HG02798 (cell line): ENCODE data around the gene ERI3.

Experiments used
- ATAC-seq: cut with Tn5 transposase; IDR thresholded peaks from one replicate; pipeline ENCODE4 v1.9.1; 2021; ENCODE audit warnings: mild to moderate bottlenecking; ENCODE audit not compliant: unreplicated experiment, poor library complexity

The ERI3 gene

GRCh38 chr1:44318097-44319088 is 36.7 kb downstream of the ERI3 start:
- no peak for ATAC-seq

- peak; percentile 36 for ATAC-seq
These were observed 38.8 kb downstream of the ERI3 start for GRCh38 chr1:44316231-44316759.

- ATAC-seq, result no peak
These were observed 39.5 kb downstream of the ERI3 start for GRCh38 chr1:44315521-44315920.

- no peak for ATAC-seq
These were observed 40.6 kb downstream of the ERI3 start for GRCh38 chr1:44314452-44314851.

GRCh38 chr1:44313265-44313918 is 41.7 kb downstream of the ERI3 start:
- ATAC-seq, result no peak

GRCh38 chr1:44312399-44313196 is 42.5 kb downstream of the ERI3 start:
- ATAC-seq, result no peak

- ATAC-seq, result no peak
These were observed 45.1 kb downstream of the ERI3 start for GRCh38 chr1:44310006-44310405.

- ATAC-seq, result no peak
These were observed 49.1 kb downstream of the ERI3 start for GRCh38 chr1:44305962-44306422.

GRCh38 chr1:44303532-44303931 is 51.5 kb downstream of the ERI3 start:
- ATAC-seq, result no peak

- ATAC-seq, result no peak
These were observed 52.5 kb downstream of the ERI3 start for GRCh38 chr1:44302541-44302940.

- ATAC-seq, result no peak
These were observed 53.6 kb downstream of the ERI3 start for GRCh38 chr1:44301442-44301841.

- no peak for ATAC-seq
These were observed 54.2 kb downstream of the ERI3 start for GRCh38 chr1:44300852-44301251.

- no peak for ATAC-seq
These were observed 57.2 kb downstream of the ERI3 start for GRCh38 chr1:44297695-44298400.

GRCh38 chr1:44296806-44297205 is 58.3 kb downstream of the ERI3 start:
- no peak for ATAC-seq

GRCh38 chr1:44296086-44296485 is 59.0 kb downstream of the ERI3 start:
- ATAC-seq, result no peak

GRCh38 chr1:44294588-44295007 is 60.5 kb downstream of the ERI3 start:
- no peak for ATAC-seq

- no peak for ATAC-seq
These were observed 61.2 kb downstream of the ERI3 start for GRCh38 chr1:44293761-44294315.

- ATAC-seq, result no peak
These were observed 62.4 kb downstream of the ERI3 start for GRCh38 chr1:44292651-44293050.
